Measurements from ENCODE around the gene SNRK.
A peak's percentile ranks its signal among the peaks of the same experiment; 100 is the strongest.

SNRK gene

GRCh38 chr3:43273416-43273815 lies 12.9 kb upstream of the SNRK start:
- no peak for DNase-seq (ENCODE audit: low read depth)

DNA sequence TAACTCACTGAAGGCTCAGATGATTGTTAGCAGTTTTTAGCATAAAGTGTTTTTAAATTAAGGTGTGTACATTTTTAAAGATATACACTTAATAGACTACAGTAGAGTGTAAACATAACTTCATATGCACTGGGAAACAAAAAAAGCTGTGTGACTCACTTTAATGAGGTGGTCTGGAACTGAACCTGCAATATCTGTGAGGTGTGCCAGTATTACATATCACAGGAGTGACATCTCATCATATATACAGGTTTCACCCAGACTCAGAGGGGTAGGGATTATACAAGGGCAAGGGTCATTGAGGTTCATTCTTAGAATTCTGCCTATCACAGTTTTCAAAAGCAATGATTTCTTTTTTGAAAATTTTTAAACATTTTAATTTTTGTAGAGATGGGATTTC lies 7.3 kb upstream of the SNRK start:
- no peak for DNase-seq (ENCODE audit: low read depth)

DNA sequence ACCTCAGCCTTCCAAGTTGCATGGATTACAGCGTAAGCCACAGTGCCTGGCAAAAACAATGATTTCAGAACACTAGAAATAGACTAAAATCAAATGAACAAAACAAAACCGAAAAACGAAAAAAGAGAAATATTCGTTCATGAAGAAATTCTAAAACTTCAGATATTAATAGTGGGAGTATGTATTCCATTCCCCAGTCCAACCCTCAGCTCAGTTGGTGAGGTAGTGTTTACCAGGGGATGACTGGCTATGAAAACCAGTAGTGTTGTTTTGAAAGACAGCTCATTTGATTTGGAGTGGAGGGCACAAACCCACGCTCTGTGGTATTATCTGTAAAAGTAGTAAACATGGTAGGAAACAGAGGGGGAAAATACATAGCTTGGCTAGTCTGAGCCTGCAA lies 6.8 kb upstream of the SNRK start:
- no peak for DNase-seq (ENCODE audit: low read depth)

DNA sequence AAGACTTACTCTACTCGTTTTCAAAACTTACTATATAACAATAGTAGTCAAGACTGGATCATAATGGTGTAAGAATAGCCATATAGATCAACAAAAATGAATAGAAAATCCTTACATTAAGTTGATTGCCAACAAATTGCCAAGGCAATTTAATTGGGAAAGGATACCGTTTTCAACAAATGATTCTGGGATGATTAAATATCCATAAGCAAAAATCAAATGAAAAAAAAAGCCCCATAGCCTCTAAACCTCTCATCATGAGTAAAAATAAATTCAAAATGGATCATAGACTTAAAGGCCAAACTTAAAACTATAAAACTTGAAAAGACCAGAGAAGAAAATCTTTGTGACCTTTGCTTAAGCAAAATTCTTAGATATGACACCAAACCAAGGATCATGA lies 5.3 kb upstream of the SNRK start:
- no peak for DNase-seq (ENCODE audit: low read depth)

GRCh38 chr3:43284171-43284570 lies 2.2 kb upstream of the SNRK start:
- DNase-seq (ENCODE audit: low read depth) = no peak

DNA sequence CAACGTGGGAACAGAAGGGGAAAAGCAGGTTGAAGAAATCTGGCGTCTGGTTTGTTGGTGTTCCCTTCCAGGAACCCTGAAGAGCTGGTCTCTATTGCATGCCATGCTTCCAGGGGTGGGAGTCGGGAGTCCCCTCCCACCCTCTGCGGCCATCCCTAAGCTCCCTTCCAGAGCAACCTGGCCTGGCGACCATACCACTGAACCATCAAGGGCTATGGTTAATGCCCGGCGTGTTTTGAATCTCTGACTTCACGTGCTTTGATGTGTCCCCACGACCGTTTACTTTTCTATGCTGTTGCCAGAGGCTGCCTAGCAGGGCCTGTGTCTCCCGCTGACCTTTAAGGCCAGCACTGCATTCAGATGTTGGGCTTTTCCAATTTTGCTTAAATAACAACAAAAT lies 696 bp upstream of the SNRK start:
- DNase-seq (ENCODE audit: low read depth) = no peak

GRCh38 chr3:43286841-43287499 lies 630 bp downstream of the SNRK start:
- peak; percentile 8 for DNase-seq (ENCODE audit: low read depth)

DNA sequence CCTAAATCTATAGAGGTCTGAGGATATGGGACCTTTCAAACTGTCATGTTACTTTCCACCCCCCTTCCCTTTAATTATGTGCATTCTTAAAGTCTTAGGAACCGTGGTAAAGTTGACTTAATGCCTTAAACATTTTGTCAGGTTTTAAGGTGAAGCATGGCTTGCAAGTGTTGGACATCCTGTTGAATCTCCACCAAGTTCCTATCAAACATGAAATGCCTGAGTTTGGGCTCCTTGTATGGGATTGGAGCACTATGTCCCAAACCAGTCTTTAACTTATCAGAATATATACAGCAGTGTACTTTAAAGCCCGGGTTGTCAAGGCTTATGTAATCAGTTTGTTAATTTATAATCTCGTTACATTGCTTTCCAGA lies 1.1 kb downstream of the SNRK start:
- no peak for DNase-seq (ENCODE audit: low read depth)

DNA sequence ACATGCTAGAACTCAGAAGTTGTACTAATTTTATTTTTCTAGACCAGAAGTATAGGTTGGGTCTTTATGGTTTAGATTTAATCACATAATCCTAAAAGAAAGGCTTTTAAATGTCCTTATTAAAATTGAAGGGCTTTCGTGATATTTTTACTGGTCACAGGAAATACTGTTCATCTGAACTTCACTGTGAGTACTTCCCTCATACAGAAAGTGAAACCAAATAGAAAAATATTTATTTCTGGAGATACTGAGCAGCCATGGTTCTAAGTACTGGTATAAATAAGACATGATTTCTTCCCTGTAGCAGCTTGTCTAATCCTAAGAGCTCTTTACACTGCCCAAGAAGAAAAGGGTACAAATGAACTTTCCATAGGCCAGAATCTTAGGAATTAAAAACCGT lies 2.0 kb downstream of the SNRK start:
- DNase-seq (ENCODE audit: low read depth) = no peak

DNA sequence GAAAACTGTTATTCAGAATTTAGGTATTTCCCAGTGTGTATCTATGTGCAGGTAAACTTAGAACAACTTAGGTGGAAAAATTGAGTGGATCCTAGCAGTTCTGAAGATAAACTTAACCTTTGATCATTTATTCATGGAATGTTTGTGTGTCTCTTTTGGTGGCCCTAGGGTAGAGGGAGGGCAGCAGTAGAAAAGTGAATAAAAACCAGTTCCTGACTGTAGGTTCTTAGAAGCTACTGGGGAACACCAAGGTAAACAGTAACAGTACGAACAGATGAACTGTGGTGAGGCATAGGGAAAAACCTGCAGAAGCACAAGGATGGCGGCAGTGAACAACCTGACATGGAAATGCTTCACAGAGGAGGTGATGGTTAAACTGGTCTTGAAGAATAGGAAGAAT lies 2.5 kb downstream of the SNRK start:
- no peak for DNase-seq (ENCODE audit: low read depth)

GRCh38 chr3:43289401-43289800 lies 3.1 kb downstream of the SNRK start:
- DNase-seq (ENCODE audit: low read depth) = no peak

DNA sequence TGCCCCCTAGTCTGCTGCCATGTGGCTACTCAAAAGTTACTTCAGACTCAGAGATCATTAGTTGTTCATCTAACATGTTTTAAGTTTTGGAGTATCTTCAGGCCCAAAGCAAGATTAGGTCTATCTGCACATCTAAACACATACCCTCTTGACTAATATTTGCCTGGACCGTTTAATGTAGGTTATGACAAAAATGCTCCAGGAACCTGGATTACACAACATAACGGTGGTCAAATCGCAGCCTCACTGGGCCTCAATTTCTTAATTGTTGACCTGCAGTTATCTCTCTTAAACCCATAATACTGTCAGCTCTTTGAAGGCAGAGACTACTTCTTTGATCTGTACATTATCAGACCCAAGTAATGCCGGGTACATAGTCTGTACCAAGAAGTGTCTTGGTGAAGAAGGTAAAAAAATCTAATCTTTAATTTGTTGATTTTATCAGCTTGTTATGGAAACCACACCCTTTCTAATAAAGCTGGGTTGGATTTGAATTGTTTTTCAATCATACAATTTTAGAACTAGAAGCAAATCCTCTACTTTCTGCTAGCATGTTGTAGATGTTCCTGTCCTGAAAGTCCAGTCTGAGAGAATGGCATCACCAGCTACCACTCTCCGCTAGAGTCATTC lies 3.6 kb downstream of the SNRK start:
- DNase-seq (ENCODE audit: low read depth) = no peak

DNA sequence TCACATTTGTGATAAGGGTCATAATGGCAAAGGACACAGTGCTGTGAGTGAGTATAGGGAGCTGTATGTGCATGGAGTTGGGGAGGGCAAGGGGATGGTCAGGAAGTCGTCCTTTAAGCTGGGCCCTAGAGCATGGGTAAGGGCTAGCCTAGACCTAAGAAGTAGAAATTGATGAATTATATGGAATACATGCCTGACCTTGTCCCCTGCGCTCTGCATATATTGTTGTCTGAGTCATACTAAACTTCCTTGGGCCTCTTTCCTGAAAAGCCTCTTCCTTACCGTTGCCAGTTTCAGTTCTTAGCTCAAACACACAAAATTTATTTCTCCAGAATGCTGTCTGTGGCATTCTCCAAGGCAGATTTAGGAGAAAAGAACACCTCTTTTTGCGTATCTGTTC lies 4.6 kb downstream of the SNRK start:
- no peak for DNase-seq (ENCODE audit: low read depth)

- DNase-seq (ENCODE audit: low read depth) = no peak
These were observed 5.2 kb downstream of the SNRK start for GRCh38 chr3:43291546-43291945.

GRCh38 chr3:43294975-43295374 lies 8.6 kb downstream of the SNRK start:
- DNase-seq (ENCODE audit: low read depth) = no peak

- peak; percentile 29 for DNase-seq (ENCODE audit: low read depth)
These were observed 10.2 kb downstream of the SNRK start for GRCh38 chr3:43296565-43296964.

GRCh38 chr3:43298292-43298691 lies 12.0 kb downstream of the SNRK start:
- DNase-seq (ENCODE audit: low read depth) = no peak

DNA sequence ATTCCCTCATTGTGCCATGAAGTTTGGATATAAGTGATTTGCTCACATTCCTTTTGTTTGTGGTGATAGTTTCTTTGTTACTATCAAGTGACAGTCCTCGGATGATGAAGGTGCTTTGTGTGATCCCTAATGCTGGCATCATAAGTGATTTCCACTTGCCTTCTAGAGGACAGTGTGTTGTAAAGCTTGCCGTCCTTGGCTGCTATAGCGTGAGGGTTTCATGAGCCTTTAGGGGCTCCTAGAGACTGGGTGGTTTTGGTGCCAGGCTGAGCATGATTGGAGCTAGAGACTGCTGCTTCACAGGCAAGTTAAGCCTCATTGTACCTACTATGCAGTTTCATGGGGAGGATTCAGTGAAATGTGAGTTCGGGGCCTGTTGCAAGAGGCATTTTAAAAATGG lies 12.4 kb downstream of the SNRK start:
- DNase-seq (ENCODE audit: low read depth) = no peak

DNA sequence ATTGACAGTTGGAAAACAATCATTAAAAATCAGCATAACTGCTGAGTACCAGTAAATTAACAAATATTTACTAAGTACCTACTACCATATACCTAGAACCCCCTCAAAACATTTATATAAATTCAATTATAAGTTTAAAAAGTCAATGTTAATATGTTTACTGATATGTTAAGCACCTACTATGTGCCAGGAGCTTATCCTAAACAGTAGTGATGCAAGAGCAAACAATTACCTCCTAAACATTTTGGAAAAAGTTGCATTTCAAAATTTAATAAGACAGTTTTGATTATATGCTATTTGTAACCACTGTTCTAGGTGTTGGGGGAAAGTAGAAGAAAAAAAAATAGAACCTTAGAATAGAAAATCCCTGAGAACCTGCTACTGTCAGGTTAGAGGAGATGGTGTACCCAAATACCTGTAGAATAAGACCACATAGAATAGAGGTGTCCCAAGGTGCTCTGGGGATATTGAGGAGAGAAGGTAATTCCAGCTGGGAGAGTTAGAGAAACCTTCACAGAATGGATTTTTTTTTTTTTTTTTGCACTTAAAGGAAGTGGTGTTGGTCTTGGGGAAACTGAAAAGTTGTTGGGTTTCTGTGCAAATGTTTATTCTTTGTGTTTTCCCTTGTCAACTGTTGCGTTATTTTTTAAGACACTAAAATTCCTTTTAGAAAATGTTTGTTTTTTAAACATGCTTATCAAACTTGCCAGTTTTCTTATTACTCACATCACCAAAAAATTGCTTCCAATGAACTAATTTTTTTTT lies 16.0 kb downstream of the SNRK start:
- no peak for DNase-seq (ENCODE audit: low read depth)

- no peak for DNase-seq (ENCODE audit: low read depth)
These were observed 17.8 kb downstream of the SNRK start for GRCh38 chr3:43304126-43304525.

DNA sequence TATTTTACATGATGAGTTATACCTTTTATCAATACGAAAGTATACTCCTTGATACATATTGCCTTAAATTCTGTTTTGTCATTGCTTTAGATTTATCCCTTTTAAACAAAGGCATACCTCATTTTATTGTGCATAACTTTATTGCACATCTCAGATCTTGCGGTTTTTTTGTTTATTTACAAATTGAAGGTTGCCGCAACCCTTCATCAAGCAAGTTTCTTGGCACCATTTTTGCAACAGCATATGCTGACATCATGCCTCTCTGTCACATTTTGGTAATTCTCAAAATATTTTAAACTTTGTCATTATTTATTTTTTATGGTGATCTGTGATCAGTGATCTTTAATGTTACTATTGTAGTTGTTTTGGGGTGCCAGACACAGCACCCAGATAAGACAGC lies 20.9 kb downstream of the SNRK start:
- no peak for DNase-seq (ENCODE audit: low read depth)

DNA sequence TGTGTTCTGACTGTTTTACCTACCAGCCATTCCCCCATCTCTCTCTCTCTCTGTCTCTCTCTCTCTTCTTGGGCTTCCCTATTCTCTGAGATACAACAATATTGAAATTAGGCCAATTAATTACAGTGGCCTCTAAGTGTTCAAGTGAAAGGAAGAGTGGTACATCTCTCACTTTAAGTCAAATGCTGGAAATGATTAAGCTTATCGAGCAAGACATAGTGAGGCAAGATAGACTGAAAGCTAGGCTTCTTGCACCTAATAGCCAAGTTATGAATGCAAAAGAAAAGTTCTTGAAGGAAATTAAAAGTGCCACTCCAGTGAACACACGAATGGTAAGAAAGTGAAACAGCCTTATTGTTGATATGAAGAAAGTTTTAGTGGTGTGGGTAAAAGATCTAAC lies 21.3 kb downstream of the SNRK start:
- no peak for DNase-seq (ENCODE audit: low read depth)
